ENCODE results near the gene CYLD.

CYLD gene

DNA sequence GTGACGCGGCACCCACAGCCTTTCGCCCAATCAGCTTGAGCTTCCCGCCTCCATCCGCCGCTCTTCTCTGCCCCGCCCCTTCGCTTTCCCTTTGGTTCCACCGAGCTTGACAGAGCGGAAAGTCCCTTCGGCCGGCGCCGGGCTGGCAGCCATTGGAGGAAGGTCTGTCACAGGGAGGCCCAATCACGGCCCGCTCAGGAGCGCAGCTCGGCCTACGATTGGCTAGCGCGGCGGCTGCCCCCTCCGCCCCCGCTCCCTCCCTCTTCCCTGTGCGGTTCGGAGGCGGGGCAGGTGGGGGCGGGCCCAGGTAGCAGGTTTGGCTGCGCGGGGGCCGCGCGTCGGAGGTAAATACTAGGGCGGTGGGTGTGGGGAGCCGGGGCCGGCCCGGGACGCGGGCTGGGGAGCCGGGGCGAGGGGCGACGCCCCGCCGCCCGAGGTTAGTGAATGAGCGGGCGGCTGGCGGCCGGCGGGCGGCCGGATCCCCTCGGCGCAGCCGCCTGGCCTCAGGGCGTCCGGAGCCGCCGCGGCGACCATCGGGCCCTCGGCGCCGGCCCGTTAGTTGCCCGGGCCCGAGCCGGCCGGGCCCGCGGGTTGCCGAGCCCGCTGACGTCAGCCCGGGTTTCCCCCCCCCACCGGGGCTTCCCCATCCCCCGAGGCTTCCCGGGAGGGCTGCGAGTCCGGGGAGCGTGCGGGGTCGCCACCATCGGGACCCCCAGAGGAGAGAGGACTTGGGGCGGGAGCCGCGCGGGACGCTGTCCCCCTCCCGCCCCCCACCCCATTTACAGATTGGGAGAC lies at the start of gene CYLD:
Gene CYLD, plus strand, starts transcription at position 306 of the 795 bp plus-strand sequence. CDS start 7,613 bp downstream, outside the sequence.
- TF ChIP-seq, protein P1, sequence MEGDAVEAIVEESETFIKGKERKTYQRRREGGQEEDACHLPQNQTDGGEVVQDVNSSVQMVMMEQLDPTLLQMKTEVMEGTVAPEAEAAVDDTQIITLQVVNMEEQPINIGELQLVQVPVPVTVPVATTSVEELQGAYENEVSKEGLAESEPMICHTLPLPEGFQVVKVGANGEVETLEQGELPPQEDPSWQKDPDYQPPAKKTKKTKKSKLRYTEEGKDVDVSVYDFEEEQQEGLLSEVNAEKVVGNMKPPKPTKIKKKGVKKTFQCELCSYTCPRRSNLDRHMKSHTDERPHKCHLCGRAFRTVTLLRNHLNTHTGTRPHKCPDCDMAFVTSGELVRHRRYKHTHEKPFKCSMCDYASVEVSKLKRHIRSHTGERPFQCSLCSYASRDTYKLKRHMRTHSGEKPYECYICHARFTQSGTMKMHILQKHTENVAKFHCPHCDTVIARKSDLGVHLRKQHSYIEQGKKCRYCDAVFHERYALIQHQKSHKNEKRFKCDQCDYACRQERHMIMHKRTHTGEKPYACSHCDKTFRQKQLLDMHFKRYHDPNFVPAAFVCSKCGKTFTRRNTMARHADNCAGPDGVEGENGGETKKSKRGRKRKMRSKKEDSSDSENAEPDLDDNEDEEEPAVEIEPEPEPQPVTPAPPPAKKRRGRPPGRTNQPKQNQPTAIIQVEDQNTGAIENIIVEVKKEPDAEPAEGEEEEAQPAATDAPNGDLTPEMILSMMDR (IDR thresholded peaks at IDR 0.05; ENCODE audit: extremely low read depth, missing control alignments) = no peak
- peak; percentile 97 for DNase-seq (ENCODE audit: low spot score)

DNA sequence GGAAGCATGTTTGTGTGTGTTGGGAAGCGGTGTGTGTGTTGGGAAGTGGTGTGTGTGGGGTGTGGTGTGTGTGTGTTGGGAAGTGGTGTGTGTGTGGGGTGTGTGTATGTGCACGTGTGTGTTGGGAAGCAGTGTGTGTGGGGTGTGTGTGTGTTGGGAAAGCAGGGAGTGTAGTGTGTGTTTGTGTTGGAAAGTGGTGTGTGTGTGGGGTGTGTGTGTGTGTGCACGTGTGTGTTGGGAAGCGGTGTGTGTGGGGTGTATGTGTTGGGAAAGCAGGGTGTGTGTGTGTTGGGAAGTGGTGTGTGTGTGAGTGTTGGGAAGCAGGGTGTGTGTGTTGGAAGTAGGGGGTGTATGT lies 49.3 kb upstream of the CYLD start:
- TF ChIP-seq, protein P1 (IDR thresholded peaks at IDR 0.05; ENCODE audit: extremely low read depth, missing control alignments) = no peak
- no peak for DNase-seq (ENCODE audit: low spot score)

DNA sequence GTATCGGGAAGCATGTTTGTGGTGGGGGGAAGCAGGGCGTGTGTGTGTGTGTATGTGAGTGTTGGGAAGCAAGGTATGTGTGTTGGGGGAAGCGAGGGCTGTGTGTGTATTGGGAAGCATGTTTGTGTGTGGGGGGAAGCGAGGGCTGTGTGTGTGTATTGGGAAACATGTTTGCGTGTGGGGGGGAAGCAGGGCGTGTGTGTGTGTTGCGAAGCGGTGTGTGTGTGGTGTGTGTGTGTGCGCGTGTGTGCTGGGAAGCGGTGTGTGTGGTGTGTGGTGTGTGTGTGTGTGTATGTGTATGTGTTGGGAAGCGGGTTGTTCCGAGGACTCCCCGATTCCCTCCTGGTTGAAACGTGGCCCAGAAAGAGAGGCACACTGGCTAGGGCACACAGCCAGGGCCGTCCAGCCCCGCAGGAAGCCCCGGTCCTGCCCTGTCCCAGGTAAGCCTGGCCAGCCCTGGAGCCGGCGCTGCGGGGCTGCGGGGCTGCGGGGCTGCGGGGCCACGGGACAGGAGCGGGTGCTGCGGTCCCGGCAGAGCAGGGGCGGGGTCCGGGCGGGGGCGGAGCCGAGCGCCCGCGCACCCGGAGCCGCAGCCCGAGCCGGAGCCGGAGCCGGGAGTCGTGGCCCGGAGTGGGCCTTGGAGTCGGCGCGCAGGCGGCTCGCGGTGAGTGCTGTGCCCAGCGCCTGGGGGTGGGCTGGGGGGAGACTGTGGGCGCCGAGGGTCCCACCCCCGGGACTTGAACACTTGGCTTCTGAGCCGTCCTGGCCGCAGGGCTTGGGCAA lies 48.7 kb upstream of the CYLD start, which contains the start of gene NOD2:
Gene NOD2, plus strand, starts transcription at position 608 of the 783 bp plus-strand sequence. CDS start 5,890 bp downstream, outside the sequence.
- peak; percentile 83 for DNase-seq (ENCODE audit: low spot score)
- TF ChIP-seq, protein P1 (IDR thresholded peaks at IDR 0.05; ENCODE audit: extremely low read depth, missing control alignments) = no peak

DNA sequence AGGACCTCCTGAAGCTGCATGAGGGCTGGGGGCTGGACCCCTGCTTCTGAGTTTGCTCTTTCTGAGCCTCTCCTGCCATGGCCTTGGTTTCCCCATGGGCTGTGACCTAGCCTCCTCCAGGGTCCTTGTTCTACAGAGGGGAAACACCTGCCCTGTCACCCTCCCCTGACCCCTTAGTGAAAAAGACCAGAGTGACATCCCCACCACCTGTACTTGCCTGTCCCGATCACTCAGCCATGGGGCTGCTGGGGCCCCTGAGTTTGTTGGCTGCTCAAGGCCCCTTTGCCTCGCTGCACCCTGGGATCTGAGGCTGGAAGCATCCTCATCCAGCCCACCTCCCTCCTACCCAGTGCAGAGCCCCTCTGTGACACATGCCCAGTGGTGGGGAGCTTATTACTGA lies 47.7 kb upstream of the CYLD start:
- peak; percentile 76 for DNase-seq (ENCODE audit: low spot score)
- TF ChIP-seq, protein P1 (IDR thresholded peaks at IDR 0.05; ENCODE audit: extremely low read depth, missing control alignments) = no peak

DNA sequence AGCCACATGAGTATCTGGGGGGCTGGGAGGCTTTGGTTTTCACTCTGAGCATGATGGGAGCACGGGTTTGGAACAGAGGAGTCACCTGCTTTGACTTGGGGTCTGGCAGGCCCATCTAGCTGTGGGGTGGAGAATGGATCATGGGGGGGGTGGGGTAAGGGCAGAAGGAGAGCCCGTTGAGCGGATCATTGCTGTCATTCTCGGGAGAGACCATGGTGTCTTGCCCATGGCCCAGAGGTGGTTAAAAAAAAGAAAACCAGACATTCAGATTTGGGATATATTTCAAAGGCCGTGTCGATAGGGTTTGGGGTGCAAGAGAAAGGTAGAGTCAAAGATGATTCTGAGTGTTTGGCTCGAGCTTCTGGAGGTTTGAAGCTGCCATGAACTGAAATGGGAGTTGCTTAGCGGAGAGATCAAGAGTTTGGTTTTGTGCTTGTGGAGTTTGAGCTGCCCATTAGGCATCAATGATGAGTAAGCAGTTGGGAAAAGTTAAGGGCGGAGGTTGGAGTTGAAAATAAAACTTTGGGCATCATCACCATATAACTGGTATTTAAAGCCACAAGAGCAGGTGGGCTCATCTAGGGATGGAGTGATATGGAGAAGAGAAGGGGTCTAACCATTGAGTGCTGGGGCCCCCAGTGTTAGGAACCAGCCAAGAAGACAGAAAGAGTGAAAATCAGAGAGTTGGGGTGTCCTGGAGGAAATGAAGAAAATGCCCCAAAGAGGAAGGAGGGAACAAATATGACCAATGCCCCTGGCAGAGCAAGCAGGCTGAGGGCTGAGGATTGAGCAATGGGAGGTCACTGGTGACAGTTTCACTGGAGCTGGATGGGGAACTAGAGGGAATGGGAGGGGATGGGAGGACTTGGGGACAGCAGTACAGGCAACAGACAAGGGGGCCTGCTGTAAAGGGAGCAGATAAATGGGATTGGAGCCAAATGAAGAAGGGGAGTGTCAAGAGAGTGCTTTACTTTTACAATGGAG lies 46.6 kb upstream of the CYLD start:
- TF ChIP-seq, protein P1 (IDR thresholded peaks at IDR 0.05; ENCODE audit: extremely low read depth, missing control alignments) = no peak

DNA sequence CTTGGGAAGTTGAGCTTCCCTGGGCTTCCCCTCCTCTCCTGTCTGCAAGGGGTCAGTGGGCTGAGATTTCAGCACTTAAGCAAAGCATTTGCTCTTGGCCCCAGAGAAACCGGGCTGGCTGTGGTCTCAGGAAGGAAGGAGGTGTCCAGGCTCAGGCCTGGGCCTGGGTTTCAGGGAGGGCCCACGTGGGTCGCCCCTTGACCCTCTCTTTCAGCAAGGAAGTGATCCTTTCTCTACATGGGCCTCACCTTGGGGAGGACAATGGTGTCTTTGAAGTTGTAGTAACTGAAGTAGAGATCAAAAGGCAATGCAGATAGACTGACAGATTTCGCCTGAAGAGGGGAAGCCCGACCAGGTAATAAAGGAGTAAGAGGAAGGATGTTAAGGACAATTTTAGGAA lies 45.8 kb upstream of the CYLD start:
- TF ChIP-seq, protein P1 (IDR thresholded peaks at IDR 0.05; ENCODE audit: extremely low read depth, missing control alignments) = no peak
- DNase-seq (ENCODE audit: low spot score) = peak; percentile 67

More for the DNA sequence above, 46.6 kb upstream of the CYLD start:
- DNase-seq (ENCODE audit: low spot score) = no peak
